IMR-90 (cell line): ENCODE data around the gene NKX6-2. TPM values are rescaled to one million over a fixed set of nuclear protein-coding genes. Genes with fewer than 3 reads are reported as not detected.

Source experiments
- ATAC-seq: fragments of 200-7000 bp; cut with Tn5 transposase; 2 replicates; pipeline ENCODE4 v1.9.1; 2020; ENCODE audit warnings: low read depth, mild to moderate bottlenecking, moderate library complexity
- BruUV-seq: library from RNA; stranded (reverse); fragments of 400-500 nt; replicated peaks from 2 replicates; lab custom pipeline; 2021; lab: Mats Ljungman, UMichigan
- CTCF ChIA-PET: fragments of 300-600 bp; formaldehyde crosslinking; extraction: SDS; loops from one replicate; lab custom pipeline; 2021; ENCODE audit warnings: antibody characterized with exemption; lab: Yijun Ruan, JAX
- POLR2A ChIA-PET: fragments of 300-600 bp; sonication (Branson Sonifier 250); formaldehyde crosslinking; loops from one replicate; lab custom pipeline; 2022; ENCODE audit warnings: antibody characterized with exemption; ENCODE audit not compliant: unreplicated experiment; lab: Charles Lee
- DNase-seq: peaks from one replicate; pipeline ENCODE4 v3.0.0; 2013
- H2AFZ ChIP-seq: replicated peaks from 2 replicates; pipeline ENCODE3; 2013; ENCODE audit warnings: low read length, mild to moderate bottlenecking; ENCODE audit not compliant: poor library complexity
- H2AK5ac ChIP-seq: 2 replicates; pipeline ENCODE4 v1.6.1; 2013; ENCODE audit warnings: low read depth, low read length, inconsistent platforms
- H2AK9ac ChIP-seq: replicated peaks from 2 replicates; pipeline ENCODE3; 2013; ENCODE audit warnings: mild to moderate bottlenecking, low read depth, low read length, moderate library complexity; ENCODE audit not compliant: poor library complexity
- H2BK120ac ChIP-seq: 2 replicates; pipeline ENCODE4 v1.6.1; 2013; ENCODE audit warnings: low read depth, low read length, inconsistent platforms
- H2BK15ac ChIP-seq: 3 replicates; pipeline ENCODE4 v1.6.1; 2013; ENCODE audit warnings: low read depth, low read length, inconsistent platforms
- H2BK20ac ChIP-seq: 2 replicates; pipeline ENCODE4 v1.6.1; 2013; ENCODE audit warnings: low read depth, mild to moderate bottlenecking, inconsistent platforms, low read length, moderate library complexity
- H2BK5ac ChIP-seq: 2 replicates; pipeline ENCODE4 v1.6.1; 2013; ENCODE audit warnings: mild to moderate bottlenecking, low read depth, low read length, inconsistent platforms; ENCODE audit not compliant: poor library complexity, severe bottlenecking
- H3K14ac ChIP-seq: replicated peaks from 2 replicates; pipeline ENCODE4 v1.6.1; 2013; ENCODE audit warnings: low read depth, low read length, inconsistent platforms
- H3K18ac ChIP-seq: 2 replicates; pipeline ENCODE4 v1.6.1; 2013; ENCODE audit warnings: low read depth, low read length, control low read depth
- H3K23ac ChIP-seq: 2 replicates; pipeline ENCODE4 v1.6.1; 2013; ENCODE audit warnings: low read depth, low read length, inconsistent platforms
- H3K27ac ChIP-seq: 2 replicates; pipeline ENCODE4 v1.5.1; 2013; ENCODE audit warnings: mild to moderate bottlenecking, control low read depth, low read length; ENCODE audit not compliant: insufficient read depth
- H3K27me3 ChIP-seq: 2 replicates; pipeline ENCODE4 v1.6.1; 2013; ENCODE audit warnings: low read length; ENCODE audit not compliant: control insufficient read depth, insufficient read depth
- H3K36me3 ChIP-seq: 2 replicates; pipeline ENCODE4 v1.6.1; 2013; ENCODE audit warnings: low read length, mixed read lengths; ENCODE audit not compliant: control insufficient read depth, insufficient read depth
- H3K4ac ChIP-seq: 2 replicates; pipeline ENCODE4 v1.6.1; 2013; ENCODE audit warnings: low read depth, low read length, inconsistent platforms
- H3K4me1 ChIP-seq: 2 replicates; pipeline ENCODE4 v1.6.1; 2013; ENCODE audit warnings: low read length, mixed read lengths; ENCODE audit not compliant: control insufficient read depth, insufficient read depth
- H3K4me2 ChIP-seq: 2 replicates; pipeline ENCODE4 v1.6.1; 2013; ENCODE audit warnings: low read depth, mild to moderate bottlenecking, control low read depth, low read length, moderate library complexity
- H3K4me3 ChIP-seq: 2 replicates; pipeline ENCODE4 v1.5.1; 2013; ENCODE audit warnings: low read depth, mild to moderate bottlenecking, control low read depth, low read length, moderate library complexity; ENCODE audit not compliant: insufficient read depth
- H3K56ac ChIP-seq: 2 replicates; pipeline ENCODE4 v1.6.1; 2013; ENCODE audit warnings: low read length, inconsistent platforms; ENCODE audit not compliant: insufficient read depth; ENCODE audit errors: extremely low read depth
- H3K79me1 ChIP-seq, 2 experiments: 2 replicates each; pipeline ENCODE4 v1.6.1; 2013; ENCODE audit warnings: low read length in 2 of 2, inconsistent platforms in 1 of 2, low read depth in 1 of 2
- H3K9ac ChIP-seq: 2 replicates; pipeline ENCODE4 v1.6.1; 2013; ENCODE audit warnings: low read depth, low read length, control low read depth
- H3K9me1 ChIP-seq: 2 replicates; pipeline ENCODE4 v1.6.1; 2013; ENCODE audit warnings: low read length, inconsistent platforms; ENCODE audit not compliant: insufficient read depth
- H3K9me3 ChIP-seq: 2 replicates; pipeline ENCODE4 v1.6.1; 2013; ENCODE audit warnings: low read length; ENCODE audit not compliant: control insufficient read depth, insufficient read depth
- H4K20me1 ChIP-seq: 2 replicates; pipeline ENCODE4 v1.6.1; 2013; ENCODE audit warnings: low read length, inconsistent platforms; ENCODE audit not compliant: insufficient read depth
- H4K5ac ChIP-seq: 2 replicates; pipeline ENCODE4 v1.6.1; 2013; ENCODE audit warnings: mild to moderate bottlenecking, low read depth, low read length, control low read depth
- H4K8ac ChIP-seq, 2 experiments: 2 replicates each; pipeline ENCODE4 v1.6.1; 2013; ENCODE audit warnings: low read depth in 2 of 2, low read length in 2 of 2, control low read depth in 1 of 2, inconsistent platforms in 1 of 2
- H4K91ac ChIP-seq: 2 replicates; pipeline ENCODE4 v1.6.1; 2013; ENCODE audit warnings: low read depth, low read length, inconsistent platforms; ENCODE audit not compliant: insufficient read depth
- CEBPB ChIP-seq: IDR thresholded peaks from 2 replicates; pipeline ENCODE4 v1.6.1; 2012; ENCODE audit warnings: low read depth, low read length, improper control_type of control experiment
- CHD1 ChIP-seq: IDR thresholded peaks from 2 replicates; pipeline ENCODE4 v1.6.1; 2012; ENCODE audit warnings: low read depth, low read length, improper control_type of control experiment
- FOS ChIP-seq: fragments of 150-350 bp; IDR thresholded peaks from 2 replicates; pipeline ENCODE4 v1.6.1; 2016; ENCODE audit warnings: low read depth, low read length
- NFE2L2 ChIP-seq: fragments of 150-350 bp; IDR thresholded peaks from 2 replicates; pipeline ENCODE4 v1.6.1; 2016; ENCODE audit warnings: low read depth, mild to moderate bottlenecking, low read length
- POLR2A ChIP-seq: IDR thresholded peaks from 2 replicates; pipeline ENCODE4 v1.6.1; 2012; ENCODE audit warnings: mild to moderate bottlenecking, low read depth, low read length
- RAD21 ChIP-seq: IDR thresholded peaks from 2 replicates; pipeline ENCODE4 v1.6.1; 2012; ENCODE audit warnings: low read length, improper control_type of control experiment
- RCOR1 ChIP-seq: IDR thresholded peaks from 2 replicates; pipeline ENCODE4 v1.6.1; 2012; ENCODE audit warnings: mild to moderate bottlenecking, low read length, improper control_type of control experiment; ENCODE audit not compliant: insufficient replicate concordance
- WGBS, 2 experiments: methylation state at CpG; one replicate each; pipeline versions ENCODE4 v1.1.5 to v1.1.7; 2013; ENCODE audit warnings: missing lambda C conversion rate in 2 of 2; ENCODE audit not compliant: insufficient read length in 1 of 2; ENCODE audit errors: extremely low coverage in 2 of 2; 5-methylcytosine and 5-hydroxymethylcytosine counted together
- dilution Hi-C: fragments of 300-500 bp; cut with HindIII; formaldehyde crosslinking; loops from one replicate; pipeline ENCODE4 v1.14.3; 2018; ENCODE audit warnings: low sequenced_read_pairs; ENCODE audit not compliant: unreplicated experiment
- in situ Hi-C: fragments of 300-500 bp; cut with MboI; formaldehyde crosslinking; loops from 3 replicates; pipeline ENCODE4 v1.14.3; 2019; ENCODE audit warnings: low sequenced_read_pairs, inconsistent platforms, mixed read lengths
- intact Hi-C: fragments of 100-400 bp; cut with micrococcal nuclease; formaldehyde crosslinking; loops from 2 replicates; pipeline ENCODE4 v1.10.0; 2022
- polyA plus RNA-seq, 3 experiments: library from polyadenylated mRNA; depleted of rRNA; stranded (reverse); fragments of >200 nt; gene quantifications; 2 replicates each; pipeline ENCODE4 v1.2.3, GENCODE V29; 2012; ENCODE audit warnings: low replicate concordance in 1 of 3
- total RNA-seq: library from RNA; depleted of rRNA; stranded (reverse); fragments of >200 nt; gene quantifications from 2 replicates; pipeline ENCODE4 v1.2.3, GENCODE V29; 2012
- TF ChIP-seq, protein P1 (sequence below): fragments of 150-350 bp; IDR thresholded peaks from 2 replicates; pipeline ENCODE4 v1.6.1; 2017; ENCODE audit warnings: mild to moderate bottlenecking, antibody characterized with exemption, low read length, low read depth

The NKX6-2 gene
- total and polyA plus RNA-seq, 2 of the 4 experiments (the other 2 are of a cell fraction): not detected

DNA sequence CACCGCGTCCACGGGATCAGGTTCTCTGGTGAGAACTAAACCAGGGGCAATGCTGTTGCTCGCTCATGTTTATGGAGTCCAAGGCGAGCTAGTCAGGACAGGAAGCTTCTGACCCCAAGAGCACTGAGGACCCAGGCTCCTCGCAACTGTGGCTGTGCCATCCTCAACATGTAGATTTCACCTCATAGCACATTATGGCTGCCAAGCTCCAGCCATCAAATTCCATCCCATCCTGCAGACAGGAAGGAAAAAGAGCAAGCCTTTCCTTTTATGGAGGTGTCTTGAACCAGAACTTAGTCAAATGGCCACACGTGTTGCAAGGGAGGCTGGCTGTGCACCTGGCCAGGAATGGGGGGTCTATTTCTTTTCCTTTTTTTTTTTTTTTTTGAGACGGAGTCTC lies 16.1 kb upstream of the NKX6-2 start:
- no peak overlapping the region for H3K14ac ChIP-seq
- no peaks in the 10 kb centered on the region for H3K36me3 ChIP-seq
- no peak overlapping the region for H3K9ac ChIP-seq
- H3K4ac ChIP-seq: no peak overlapping the region
- H3K4me2 ChIP-seq: no peak overlapping the region
- H2AK5ac ChIP-seq: no peak overlapping the region
- H3K23ac ChIP-seq: no peak overlapping the region
- in situ Hi-C loops: no loop called here
- H3K56ac ChIP-seq: no peak overlapping the region
- no peak overlapping the region for H4K8ac ChIP-seq
- dilution Hi-C loops: no loop called here
- no peaks in the 10 kb centered on the region for H3K9me1 ChIP-seq
- intact Hi-C loops: no loop called here
- WGBS, 2 experiments: 73% methylated on average over 4 of the region's 8 CpGs; no CpG with 5 or more reads in 1 of the 2 experiments
- no peak overlapping the region for H3K18ac ChIP-seq
- H3K27me3 ChIP-seq: peaks cover 16% of the 10 kb centered on the region; the same call in 1 of the 2 replicates
- H2AK9ac ChIP-seq: no peak overlapping the region
- BruUV-seq: no TSS peak
- H3K4me1 ChIP-seq: no peaks in the 10 kb centered on the region
- H2BK15ac ChIP-seq: no peak overlapping the region
- H3K27ac ChIP-seq: no peak overlapping the region
- no peak overlapping the region for H2BK5ac ChIP-seq
- no peaks in the 10 kb centered on the region for H4K20me1 ChIP-seq
- no peaks in the 10 kb centered on the region for H3K79me1 ChIP-seq
- peaks cover 5% of the 10 kb centered on the region for H3K9me3 ChIP-seq
- ChIA-PET POLR2A (no interaction called here), CTCF (no interaction called here)
- no peak overlapping the region for H4K5ac ChIP-seq
- TF ChIP-seq NFE2L2 (no peak), CHD1 (no peak), RAD21 (no peak), RCOR1 (no peak), POLR2A (no peak), CEBPB (no peak), FOS (no peak)
- TF ChIP-seq, protein P1, sequence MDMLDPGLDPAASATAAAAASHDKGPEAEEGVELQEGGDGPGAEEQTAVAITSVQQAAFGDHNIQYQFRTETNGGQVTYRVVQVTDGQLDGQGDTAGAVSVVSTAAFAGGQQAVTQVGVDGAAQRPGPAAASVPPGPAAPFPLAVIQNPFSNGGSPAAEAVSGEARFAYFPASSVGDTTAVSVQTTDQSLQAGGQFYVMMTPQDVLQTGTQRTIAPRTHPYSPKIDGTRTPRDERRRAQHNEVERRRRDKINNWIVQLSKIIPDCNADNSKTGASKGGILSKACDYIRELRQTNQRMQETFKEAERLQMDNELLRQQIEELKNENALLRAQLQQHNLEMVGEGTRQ: no peak
- no peak overlapping the region for H2BK120ac ChIP-seq
- H4K91ac ChIP-seq: no peak overlapping the region
- H2BK20ac ChIP-seq: no peak overlapping the region
- no peak overlapping the region for H3K4me3 ChIP-seq
- DNase-seq (no peak), ATAC-seq (no peak)
- no peak overlapping the region for H2AFZ ChIP-seq
